Vagina (tissue), 2 donors: ENCODE data around the gene GUCY1A2. TPM values are rescaled to one million over a fixed set of nuclear protein-coding genes. Genes with fewer than 3 reads are reported as not detected.

ENCODE experiments used
- DNase-seq, 2 donors: peaks; one replicate each; pipeline ENCODE4 v3.0.0-alpha.2; 2017; ENCODE audit errors: extremely low spot score in 2 of 2
- H3K27ac ChIP-seq: fragments of 200-600 bp; sonication (generic); one replicate; pipeline ENCODE4 v1.5.1; 2019
- H3K27me3 ChIP-seq: fragments of 200-600 bp; sonication (generic); one replicate; pipeline ENCODE4 v1.5.1; 2019
- H3K36me3 ChIP-seq, 2 donors: fragments of 200-600 bp; sonication (generic); one replicate each; pipeline ENCODE4 v1.5.1; 2017 to 2019
- H3K4me1 ChIP-seq: fragments of 200-600 bp; sonication (generic); one replicate; pipeline ENCODE4 v1.5.1; 2019
- H3K4me3 ChIP-seq, 2 donors: fragments of 200-600 bp; sonication (generic); 1 replicate in 1 of 2; 2 replicates in 1 of 2; pipeline ENCODE4 v1.5.1; 2016 to 2019
- H3K9me3 ChIP-seq: fragments of 200-600 bp; sonication (generic); one replicate; pipeline ENCODE4 v1.5.1; 2019
- POLR2A ChIP-seq, 2 donors: fragments of 450-650 bp; IDR thresholded peaks; one replicate each; pipeline ENCODE4 v1.6.1; 2017; ENCODE audit warnings: antibody characterized with exemption in 2 of 2, mild to moderate bottlenecking in 2 of 2, moderate library complexity in 2 of 2
- POLR2AphosphoS5 ChIP-seq, 2 donors: sonication (generic); formaldehyde crosslinking; IDR thresholded peaks; one replicate each; pipeline ENCODE4 v1.9.0; 2017; ENCODE audit warnings: antibody characterized with exemption in 2 of 2, mild to moderate bottlenecking in 2 of 2, low read depth in 1 of 2; ENCODE audit not compliant: insufficient read depth in 1 of 2
- intact Hi-C: fragments of 100-400 bp; cut with DNase I; formaldehyde crosslinking; loops from one replicate; pipeline ENCODE4 v1.15.1; 2023
- total RNA-seq: library from RNA; depleted of rRNA; stranded (reverse); fragments of >200 nt; gene quantifications from one replicate; pipeline ENCODE4 v1.2.3, GENCODE V29; 2016
- TF ChIP-seq, protein P1 (sequence below), 3 experiments: fragments of 450-650 bp in 2 of 3; fragments of 200-600 bp in 1 of 3; sonication (generic) in 1 of 3; IDR thresholded peaks; one replicate each; pipeline ENCODE4 v1.5.1; 2017 to 2019; ENCODE audit warnings: antibody characterized with exemption in 3 of 3, mild to moderate bottlenecking in 2 of 3, moderate library complexity in 2 of 3

GUCY1A2 gene
- total RNA-seq, 1 donor from 2014 or later, result 7.4 TPM

DNA sequence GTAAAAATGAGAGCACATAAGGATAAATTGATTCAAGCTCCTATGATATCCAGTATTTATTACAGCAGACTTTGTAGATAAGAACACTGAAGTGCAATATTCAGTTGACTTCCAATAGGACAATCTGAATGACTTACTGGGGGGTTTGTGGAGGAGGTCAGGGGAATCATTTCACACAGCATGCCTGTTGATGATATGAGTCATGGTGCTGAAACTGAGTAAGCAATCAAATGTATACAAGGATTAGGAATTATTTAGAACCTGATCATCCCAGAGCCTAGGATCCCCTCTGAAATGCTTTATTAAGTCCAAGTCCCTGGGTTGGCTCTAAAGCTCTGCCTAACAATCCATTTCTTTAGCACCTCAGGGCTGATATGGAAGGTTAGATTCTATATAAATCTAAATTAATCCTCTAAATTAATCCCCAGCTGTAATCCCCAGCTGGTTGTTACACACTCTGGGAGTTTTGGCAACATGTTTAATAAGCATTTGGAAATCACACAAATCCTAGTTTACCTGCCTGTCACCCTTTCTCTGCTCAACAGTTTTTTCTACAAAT, 326.4 kb downstream of the GUCY1A2 start:
- TF ChIP-seq, protein P1, sequence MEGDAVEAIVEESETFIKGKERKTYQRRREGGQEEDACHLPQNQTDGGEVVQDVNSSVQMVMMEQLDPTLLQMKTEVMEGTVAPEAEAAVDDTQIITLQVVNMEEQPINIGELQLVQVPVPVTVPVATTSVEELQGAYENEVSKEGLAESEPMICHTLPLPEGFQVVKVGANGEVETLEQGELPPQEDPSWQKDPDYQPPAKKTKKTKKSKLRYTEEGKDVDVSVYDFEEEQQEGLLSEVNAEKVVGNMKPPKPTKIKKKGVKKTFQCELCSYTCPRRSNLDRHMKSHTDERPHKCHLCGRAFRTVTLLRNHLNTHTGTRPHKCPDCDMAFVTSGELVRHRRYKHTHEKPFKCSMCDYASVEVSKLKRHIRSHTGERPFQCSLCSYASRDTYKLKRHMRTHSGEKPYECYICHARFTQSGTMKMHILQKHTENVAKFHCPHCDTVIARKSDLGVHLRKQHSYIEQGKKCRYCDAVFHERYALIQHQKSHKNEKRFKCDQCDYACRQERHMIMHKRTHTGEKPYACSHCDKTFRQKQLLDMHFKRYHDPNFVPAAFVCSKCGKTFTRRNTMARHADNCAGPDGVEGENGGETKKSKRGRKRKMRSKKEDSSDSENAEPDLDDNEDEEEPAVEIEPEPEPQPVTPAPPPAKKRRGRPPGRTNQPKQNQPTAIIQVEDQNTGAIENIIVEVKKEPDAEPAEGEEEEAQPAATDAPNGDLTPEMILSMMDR (IDR thresholded peaks at IDR 0.05), result no peak
- TF ChIP-seq POLR2A (IDR thresholded peaks at IDR 0.05) (no peak), POLR2AphosphoS5 (IDR thresholded peaks at IDR 0.05; ENCODE audit: insufficient read depth in 1 of 2, low read depth in 1 of 2) (no peak)
- no peaks in the 10 kb centered on the region for H3K27me3 ChIP-seq
- no peaks in the 10 kb centered on the region for H3K9me3 ChIP-seq
- DNase-seq, result no peak
- no peaks in the 10 kb centered on the region for H3K36me3 ChIP-seq
- H3K4me1 ChIP-seq, result no peaks in the 10 kb centered on the region
- intact Hi-C loops, result no loop called here
- H3K27ac ChIP-seq, result no peak overlapping the region
- H3K4me3 ChIP-seq, result no peak overlapping the region

DNA sequence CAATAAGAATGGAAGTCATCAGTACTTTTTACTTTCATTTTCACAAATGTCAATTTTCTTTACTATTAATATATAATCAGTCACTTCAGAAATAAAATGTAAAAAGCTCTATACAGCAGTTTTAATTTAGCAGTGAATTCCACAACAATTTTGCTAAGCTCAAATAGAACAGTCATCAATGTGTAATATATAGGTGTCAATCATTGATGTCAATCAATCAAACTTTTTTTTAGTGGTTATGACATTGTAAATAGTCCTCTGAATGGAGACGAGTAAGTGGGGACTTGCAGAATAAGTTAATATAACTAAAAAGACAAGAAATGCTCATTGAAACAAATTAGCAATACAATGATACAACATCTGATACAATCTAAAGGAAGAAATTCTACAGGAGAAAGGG, 327.4 kb downstream of the GUCY1A2 start:
- intact Hi-C loops, result no loop called here
- Histone ChIP-seq H3K36me3 (no peaks in the 10 kb centered on the region), H3K9me3 (no peaks in the 10 kb centered on the region), H3K27me3 (no peaks in the 10 kb centered on the region), H3K27ac (no peak overlapping the region), H3K4me3 (no peak overlapping the region), H3K4me1 (no peaks in the 10 kb centered on the region)
- TF ChIP-seq POLR2A (IDR thresholded peaks at IDR 0.05) (no peak), POLR2AphosphoS5 (IDR thresholded peaks at IDR 0.05; ENCODE audit: insufficient read depth in 1 of 2, low read depth in 1 of 2) (no peak)
- TF ChIP-seq, protein P1 (IDR thresholded peaks at IDR 0.05), result no peak
- DNase-seq, result no peak

DNA sequence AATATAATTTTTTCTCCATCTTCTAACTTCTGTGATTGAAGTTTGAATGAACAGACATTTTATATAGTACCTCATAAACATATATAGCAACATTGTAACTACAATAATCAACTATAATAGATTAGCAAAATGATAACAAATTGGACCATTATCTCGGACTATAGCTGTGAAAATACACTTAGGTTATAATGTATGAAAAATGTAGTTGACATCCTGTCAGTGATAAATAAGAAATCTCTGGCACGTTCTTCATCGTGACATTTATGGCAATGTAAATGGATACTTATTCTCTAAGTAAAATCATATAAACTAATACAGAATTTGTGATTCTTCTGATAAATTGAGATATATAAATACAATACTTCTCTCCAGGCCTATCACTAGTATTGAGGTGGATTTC, 333.3 kb downstream of the GUCY1A2 start:
- H3K9me3 ChIP-seq, result no peaks in the 10 kb centered on the region
- H3K4me3 ChIP-seq, result no peak overlapping the region
- H3K36me3 ChIP-seq, result no peaks in the 10 kb centered on the region
- intact Hi-C loops, result no loop called here
- H3K27me3 ChIP-seq, result no peaks in the 10 kb centered on the region
- TF ChIP-seq, protein P1 (IDR thresholded peaks at IDR 0.05), result no peak
- TF ChIP-seq POLR2A (IDR thresholded peaks at IDR 0.05) (no peak), POLR2AphosphoS5 (IDR thresholded peaks at IDR 0.05; ENCODE audit: insufficient read depth in 1 of 2, low read depth in 1 of 2) (no peak)
- no peaks in the 10 kb centered on the region for H3K4me1 ChIP-seq
- DNase-seq, result no peak
- no peak overlapping the region for H3K27ac ChIP-seq

DNA sequence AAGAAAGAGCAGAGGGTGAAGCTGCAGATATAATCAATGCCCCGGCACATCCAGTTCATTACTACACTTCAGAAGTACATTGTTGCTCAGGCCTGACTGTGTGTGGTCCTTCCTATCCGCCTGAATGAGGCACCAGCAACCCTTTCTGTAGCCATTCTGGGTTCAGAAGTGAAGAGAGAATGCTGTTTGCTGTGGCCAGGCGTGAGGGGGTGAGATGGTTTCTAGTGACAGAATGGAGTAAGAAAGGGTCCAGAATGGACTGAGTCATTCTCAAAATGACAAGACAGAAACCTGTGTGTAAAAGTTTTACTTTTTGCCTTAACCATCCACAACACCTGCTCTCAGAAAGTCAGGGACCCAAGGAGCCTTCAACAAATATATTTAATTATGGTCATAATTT, 334.8 kb downstream of the GUCY1A2 start:
- Histone ChIP-seq H3K4me1 (no peaks in the 10 kb centered on the region), H3K27ac (no peak overlapping the region), H3K4me3 (no peak overlapping the region), H3K36me3 (no peaks in the 10 kb centered on the region), H3K27me3 (no peaks in the 10 kb centered on the region), H3K9me3 (no peaks in the 10 kb centered on the region)
- intact Hi-C loops, result no loop called here
- DNase-seq, result no peak
- TF ChIP-seq POLR2AphosphoS5 (IDR thresholded peaks at IDR 0.05; ENCODE audit: insufficient read depth in 1 of 2, low read depth in 1 of 2) (no peak), POLR2A (IDR thresholded peaks at IDR 0.05) (no peak)
- TF ChIP-seq, protein P1 (IDR thresholded peaks at IDR 0.05), result no peak

DNA sequence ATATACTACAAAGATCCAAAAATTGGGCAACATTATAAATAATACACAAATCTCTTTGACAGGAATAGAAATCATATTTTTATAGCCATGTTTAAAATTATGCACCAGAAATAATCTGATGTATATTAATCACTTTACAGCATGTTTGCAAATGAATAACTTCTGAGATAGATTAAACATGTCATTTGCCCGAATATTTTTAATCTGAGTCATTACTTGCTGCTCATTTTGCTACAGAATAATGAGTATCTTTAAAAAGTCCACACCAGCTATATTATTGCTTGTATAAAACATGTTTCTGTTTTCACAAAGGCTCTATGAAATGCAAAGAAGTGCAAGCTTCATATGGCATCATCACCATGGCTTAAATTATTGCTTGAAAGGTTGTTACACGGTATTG, 336.8 kb downstream of the GUCY1A2 start:
- H3K4me1 ChIP-seq, result no peaks in the 10 kb centered on the region
- DNase-seq, result no peak
- no peak overlapping the region for H3K27ac ChIP-seq
- H3K36me3 ChIP-seq, result no peaks in the 10 kb centered on the region
- no peak for TF ChIP-seq POLR2A (IDR thresholded peaks at IDR 0.05)
- TF ChIP-seq, protein P1 (IDR thresholded peaks at IDR 0.05), result no peak
- TF ChIP-seq POLR2AphosphoS5 (IDR thresholded peaks at IDR 0.05; ENCODE audit: insufficient read depth in 1 of 2, low read depth in 1 of 2), result no peak
- no peak overlapping the region for H3K4me3 ChIP-seq
- no peaks in the 10 kb centered on the region for H3K27me3 ChIP-seq
- no peaks in the 10 kb centered on the region for H3K9me3 ChIP-seq
- intact Hi-C loops, result no loop called here
